Panc1 (cell line): ENCODE data around the gene MYH16.

Source experiments
- CTCF ChIP-seq: fragments of 450-650 bp; IDR thresholded peaks from 2 replicates; pipeline ENCODE4 v1.5.1; 2017; ENCODE audit warnings: mild to moderate bottlenecking
- SIN3A ChIP-seq: IDR thresholded peaks from 2 replicates; pipeline ENCODE4 v1.6.1; 2012; ENCODE audit warnings: low read depth, mild to moderate bottlenecking, low read length, moderate library complexity, borderline replicate concordance; ENCODE audit not compliant: insufficient read depth
- TCF7L2 ChIP-seq: IDR thresholded peaks from 2 replicates; pipeline ENCODE4 v1.6.1; 2011; ENCODE audit warnings: mild to moderate bottlenecking, low read depth, low read length, inconsistent platforms
- TF ChIP-seq, protein P1 (sequence below), 2 experiments: IDR thresholded peaks; 2 replicates each; pipeline ENCODE4 v1.6.1; 2011 to 2012; ENCODE audit warnings: low read depth in 2 of 2, control low read depth in 1 of 2, low read length in 1 of 2, mild to moderate bottlenecking in 1 of 2, moderate library complexity in 1 of 2; ENCODE audit not compliant: insufficient read depth in 1 of 2

GRCh38 chr7:99359465-99360154 lies 87.0 kb downstream of the MYH16 start:
- TF ChIP-seq SIN3A (no peak), TCF7L2 (no peak), CTCF (no peak)
- TF ChIP-seq, protein P1, sequence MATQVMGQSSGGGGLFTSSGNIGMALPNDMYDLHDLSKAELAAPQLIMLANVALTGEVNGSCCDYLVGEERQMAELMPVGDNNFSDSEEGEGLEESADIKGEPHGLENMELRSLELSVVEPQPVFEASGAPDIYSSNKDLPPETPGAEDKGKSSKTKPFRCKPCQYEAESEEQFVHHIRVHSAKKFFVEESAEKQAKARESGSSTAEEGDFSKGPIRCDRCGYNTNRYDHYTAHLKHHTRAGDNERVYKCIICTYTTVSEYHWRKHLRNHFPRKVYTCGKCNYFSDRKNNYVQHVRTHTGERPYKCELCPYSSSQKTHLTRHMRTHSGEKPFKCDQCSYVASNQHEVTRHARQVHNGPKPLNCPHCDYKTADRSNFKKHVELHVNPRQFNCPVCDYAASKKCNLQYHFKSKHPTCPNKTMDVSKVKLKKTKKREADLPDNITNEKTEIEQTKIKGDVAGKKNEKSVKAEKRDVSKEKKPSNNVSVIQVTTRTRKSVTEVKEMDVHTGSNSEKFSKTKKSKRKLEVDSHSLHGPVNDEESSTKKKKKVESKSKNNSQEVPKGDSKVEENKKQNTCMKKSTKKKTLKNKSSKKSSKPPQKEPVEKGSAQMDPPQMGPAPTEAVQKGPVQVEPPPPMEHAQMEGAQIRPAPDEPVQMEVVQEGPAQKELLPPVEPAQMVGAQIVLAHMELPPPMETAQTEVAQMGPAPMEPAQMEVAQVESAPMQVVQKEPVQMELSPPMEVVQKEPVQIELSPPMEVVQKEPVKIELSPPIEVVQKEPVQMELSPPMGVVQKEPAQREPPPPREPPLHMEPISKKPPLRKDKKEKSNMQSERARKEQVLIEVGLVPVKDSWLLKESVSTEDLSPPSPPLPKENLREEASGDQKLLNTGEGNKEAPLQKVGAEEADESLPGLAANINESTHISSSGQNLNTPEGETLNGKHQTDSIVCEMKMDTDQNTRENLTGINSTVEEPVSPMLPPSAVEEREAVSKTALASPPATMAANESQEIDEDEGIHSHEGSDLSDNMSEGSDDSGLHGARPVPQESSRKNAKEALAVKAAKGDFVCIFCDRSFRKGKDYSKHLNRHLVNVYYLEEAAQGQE (IDR thresholded peaks at IDR 0.05; ENCODE audit: insufficient read depth in 1 of 2, low read depth in 2 of 2, low read length in 1 of 2): no peak
